Thyroid gland (tissue), 4 donors: Measurements from ENCODE around the gene PLBD1.

Experiments
- CTCF ChIP-seq, 6 experiments: fragments of 200-600 bp in 3 of 6; fragments of 450-650 bp in 3 of 6; sonication (generic) in 3 of 6; IDR thresholded peaks; one replicate each; pipeline ENCODE4 v1.5.1; 2016 to 2019; ENCODE audit warnings: antibody characterized with exemption in 6 of 6, mild to moderate bottlenecking in 2 of 6, inconsistent platforms in 1 of 6, moderate library complexity in 1 of 6
- POLR2A ChIP-seq, 2 donors: fragments of 450-650 bp; IDR thresholded peaks; one replicate each; pipeline ENCODE4 v1.6.1; 2017; ENCODE audit warnings: antibody characterized with exemption in 2 of 2, mild to moderate bottlenecking in 2 of 2, moderate library complexity in 1 of 2

GRCh38 chr12:14540801-14541462, 26.8 kb downstream of the PLBD1 start:
- TF ChIP-seq CTCF (IDR thresholded peaks at IDR 0.05) (no peak), POLR2A (IDR thresholded peaks at IDR 0.05) (no peak)
